Loucy (cell line): ENCODE results near the gene CTDSPL.

Experiments used
- H2AFZ ChIP-seq: fragments of 200-600 bp; sonication (generic); 2 replicates; pipeline ENCODE4 v1.6.0; 2016; ENCODE audit warnings: antibody characterized with exemption, mild to moderate bottlenecking, low read length, moderate library complexity
- H3F3A ChIP-seq: fragments of 200-600 bp; 2 replicates; pipeline ENCODE4 v1.6.0; 2016; ENCODE audit warnings: antibody characterized with exemption, low read depth, mild to moderate bottlenecking
- H3K27me3 ChIP-seq: fragments of 200-600 bp; sonication (generic); 2 replicates; pipeline ENCODE4 v1.6.1; 2014; ENCODE audit warnings: low read length, mild to moderate bottlenecking; ENCODE audit not compliant: insufficient read depth, poor library complexity, severe bottlenecking
- H3K36me3 ChIP-seq: fragments of 200-600 bp; sonication (generic); 2 replicates; pipeline ENCODE4 v1.6.1; 2016; ENCODE audit warnings: low read length; ENCODE audit not compliant: insufficient read depth
- H3K4me1 ChIP-seq: fragments of 200-600 bp; sonication (generic); 2 replicates; pipeline ENCODE4 v1.5.1; 2014; ENCODE audit warnings: low read length, mild to moderate bottlenecking; ENCODE audit not compliant: insufficient read depth, poor library complexity, severe bottlenecking
- H3K4me2 ChIP-seq: fragments of 200-600 bp; sonication (generic); 2 replicates; pipeline ENCODE4 v1.6.0; 2014; ENCODE audit warnings: antibody characterized with exemption, low read length, low read depth, mild to moderate bottlenecking; ENCODE audit not compliant: poor library complexity, severe bottlenecking
- H3K4me3 ChIP-seq: fragments of 200-600 bp; sonication (generic); 2 replicates; pipeline ENCODE4 v1.5.1; 2014; ENCODE audit warnings: low read length, mild to moderate bottlenecking, mixed read lengths; ENCODE audit not compliant: poor library complexity, severe bottlenecking
- H3K79me2 ChIP-seq: fragments of 200-600 bp; sonication (generic); 2 replicates; pipeline ENCODE4 v1.6.1; 2014; ENCODE audit warnings: low read length; ENCODE audit not compliant: insufficient read depth
- H3K9ac ChIP-seq: fragments of 200-600 bp; sonication (generic); 2 replicates; pipeline ENCODE4 v1.6.0; 2014; ENCODE audit warnings: mild to moderate bottlenecking, low read depth, low read length, moderate library complexity; ENCODE audit not compliant: poor library complexity, severe bottlenecking
- H3K9me2 ChIP-seq: fragments of 200-600 bp; sonication (generic); replicated peaks from 2 replicates; pipeline ENCODE4 v1.6.1; 2016; ENCODE audit warnings: low read depth, low read length, mixed read lengths
- H3K9me3 ChIP-seq: fragments of 200-600 bp; sonication (generic); 2 replicates; pipeline ENCODE4 v1.6.1; 2014; ENCODE audit warnings: mild to moderate bottlenecking, antibody characterized with exemption, low read length, low read depth; ENCODE audit not compliant: insufficient read depth
- H4K20me1 ChIP-seq: fragments of 200-600 bp; sonication (generic); 2 replicates; pipeline ENCODE4 v1.6.0; 2014; ENCODE audit warnings: antibody characterized with exemption, low read length, mild to moderate bottlenecking; ENCODE audit not compliant: insufficient read depth, poor library complexity, severe bottlenecking
- EZH2phosphoT487 ChIP-seq: fragments of 200-600 bp; IDR thresholded peaks from 2 replicates; pipeline ENCODE4 v1.6.1; 2018; ENCODE audit warnings: antibody characterized with exemption, mild to moderate bottlenecking, moderate library complexity, borderline replicate concordance
- TF ChIP-seq, protein P1 (sequence below): fragments of 200-600 bp; sonication (generic); conservative IDR thresholded peaks from 2 replicates; pipeline ENCODE4 v1.5.1; 2014; ENCODE audit warnings: mild to moderate bottlenecking, antibody characterized with exemption, low read length

The CTDSPL gene

DNA sequence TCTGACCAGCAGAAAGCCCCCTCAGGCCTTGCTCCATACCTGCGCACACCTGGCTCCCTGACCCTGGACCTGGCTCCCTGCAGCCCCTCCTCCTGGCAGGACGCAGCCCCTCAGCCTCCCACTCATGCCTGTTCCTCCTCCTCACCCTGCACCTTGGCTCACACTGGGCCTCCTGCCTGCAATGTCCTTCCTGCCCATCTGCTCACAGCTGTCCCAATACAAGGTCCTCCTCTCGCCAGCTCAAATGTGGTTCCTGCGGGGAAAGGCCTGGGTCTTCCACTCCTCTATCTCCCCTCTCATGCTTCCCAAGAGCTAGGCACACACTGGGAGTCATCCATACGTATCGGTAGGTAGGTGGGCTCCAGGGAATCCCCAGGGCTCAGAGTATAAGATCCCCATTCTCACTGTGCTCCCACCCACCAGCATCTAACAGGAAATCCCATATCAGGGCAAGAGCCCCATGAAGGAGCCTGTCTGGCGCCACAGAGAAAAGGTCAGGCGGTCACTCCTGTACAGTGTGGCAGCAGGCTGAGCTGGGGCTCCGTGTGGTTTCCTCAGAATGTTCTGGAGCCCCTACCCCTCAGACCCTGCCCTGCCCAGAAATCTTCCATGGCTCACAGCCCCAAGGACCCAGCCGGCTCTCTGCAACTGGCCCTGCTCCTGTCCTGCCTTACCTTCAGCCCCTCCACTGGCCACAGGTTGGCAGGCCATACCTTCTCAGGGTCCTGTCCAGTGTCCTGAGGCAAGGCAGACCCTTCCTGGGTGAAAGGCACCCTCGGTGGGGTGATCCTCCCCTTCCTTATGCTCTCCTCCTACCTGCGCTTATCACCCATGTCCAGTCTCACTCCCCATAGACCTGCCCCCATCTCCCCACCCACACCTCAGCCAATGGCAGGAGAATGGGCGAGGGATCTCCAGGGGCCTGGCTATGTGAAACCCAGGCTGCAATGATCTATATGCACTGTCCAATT lies 156.9 kb downstream of the CTDSPL start:
- no peaks in the 10 kb centered on the region for H3F3A ChIP-seq
- no peak overlapping the region for H2AFZ ChIP-seq
- H3K4me2 ChIP-seq, result no peak overlapping the region

DNA sequence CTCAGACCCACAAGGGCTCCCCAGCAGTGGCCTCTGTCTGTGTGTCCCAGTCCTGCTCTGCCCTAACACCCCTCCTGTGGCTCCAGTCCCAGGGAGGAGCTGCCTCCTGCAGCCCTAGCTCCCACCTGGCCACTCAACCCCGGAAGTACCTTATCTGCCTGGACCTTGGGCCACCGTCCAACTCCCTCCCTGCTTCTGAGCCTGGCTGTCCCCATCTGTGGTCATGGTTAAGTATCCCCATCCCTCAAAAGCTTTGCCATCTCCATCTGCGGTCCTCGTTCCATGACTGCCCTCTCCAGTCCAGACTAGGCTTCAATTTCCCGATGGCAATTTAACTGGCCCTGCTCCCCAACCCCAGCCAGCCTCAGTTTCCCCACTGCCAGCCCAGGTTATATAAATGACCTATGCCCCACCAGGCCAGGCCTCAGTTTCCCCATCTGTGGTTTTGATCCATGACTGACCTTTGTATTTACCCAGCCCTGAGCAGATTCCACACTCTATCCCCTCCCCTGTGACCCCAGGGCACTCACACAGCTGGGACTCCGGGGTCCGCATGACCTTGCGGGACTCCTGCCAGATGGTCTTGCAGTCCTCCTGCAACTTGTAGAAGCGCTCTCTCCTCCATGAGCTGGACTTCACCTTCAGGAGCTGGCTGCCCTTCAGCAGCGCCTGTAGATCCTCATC lies 158.1 kb downstream of the CTDSPL start:
- Histone ChIP-seq H3K27me3 (no peaks in the 10 kb centered on the region), H3K9me3 (no peaks in the 10 kb centered on the region), H3K36me3 (no peaks in the 10 kb centered on the region), H4K20me1 (no peaks in the 10 kb centered on the region), H3K9me2 (no peaks in the 10 kb centered on the region), H3K79me2 (no peaks in the 10 kb centered on the region), H3F3A (no peaks in the 10 kb centered on the region), H3K4me2 (no peak overlapping the region), H3K4me3 (no peak overlapping the region), H2AFZ (no peak overlapping the region), H3K4me1 (peaks cover 7% of the 10 kb centered on the region), H3K9ac (no peak overlapping the region)
- TF ChIP-seq, protein P1, sequence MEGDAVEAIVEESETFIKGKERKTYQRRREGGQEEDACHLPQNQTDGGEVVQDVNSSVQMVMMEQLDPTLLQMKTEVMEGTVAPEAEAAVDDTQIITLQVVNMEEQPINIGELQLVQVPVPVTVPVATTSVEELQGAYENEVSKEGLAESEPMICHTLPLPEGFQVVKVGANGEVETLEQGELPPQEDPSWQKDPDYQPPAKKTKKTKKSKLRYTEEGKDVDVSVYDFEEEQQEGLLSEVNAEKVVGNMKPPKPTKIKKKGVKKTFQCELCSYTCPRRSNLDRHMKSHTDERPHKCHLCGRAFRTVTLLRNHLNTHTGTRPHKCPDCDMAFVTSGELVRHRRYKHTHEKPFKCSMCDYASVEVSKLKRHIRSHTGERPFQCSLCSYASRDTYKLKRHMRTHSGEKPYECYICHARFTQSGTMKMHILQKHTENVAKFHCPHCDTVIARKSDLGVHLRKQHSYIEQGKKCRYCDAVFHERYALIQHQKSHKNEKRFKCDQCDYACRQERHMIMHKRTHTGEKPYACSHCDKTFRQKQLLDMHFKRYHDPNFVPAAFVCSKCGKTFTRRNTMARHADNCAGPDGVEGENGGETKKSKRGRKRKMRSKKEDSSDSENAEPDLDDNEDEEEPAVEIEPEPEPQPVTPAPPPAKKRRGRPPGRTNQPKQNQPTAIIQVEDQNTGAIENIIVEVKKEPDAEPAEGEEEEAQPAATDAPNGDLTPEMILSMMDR, result no peak

More for the DNA sequence above, 156.9 kb downstream of the CTDSPL start:
- H3K9ac ChIP-seq, result no peak overlapping the region
- H3K9me2 ChIP-seq, result no peaks in the 10 kb centered on the region
- TF ChIP-seq, protein P1, result no peak
- TF ChIP-seq EZH2phosphoT487, result no peak
- H3K4me1 ChIP-seq, result peaks cover 3% of the 10 kb centered on the region
- H3K27me3 ChIP-seq, result no peaks in the 10 kb centered on the region
- no peaks in the 10 kb centered on the region for H3K9me3 ChIP-seq
- H3K4me3 ChIP-seq, result no peak overlapping the region
- no peaks in the 10 kb centered on the region for H3K36me3 ChIP-seq
- H4K20me1 ChIP-seq, result no peaks in the 10 kb centered on the region
- H3K79me2 ChIP-seq, result no peaks in the 10 kb centered on the region

DNA sequence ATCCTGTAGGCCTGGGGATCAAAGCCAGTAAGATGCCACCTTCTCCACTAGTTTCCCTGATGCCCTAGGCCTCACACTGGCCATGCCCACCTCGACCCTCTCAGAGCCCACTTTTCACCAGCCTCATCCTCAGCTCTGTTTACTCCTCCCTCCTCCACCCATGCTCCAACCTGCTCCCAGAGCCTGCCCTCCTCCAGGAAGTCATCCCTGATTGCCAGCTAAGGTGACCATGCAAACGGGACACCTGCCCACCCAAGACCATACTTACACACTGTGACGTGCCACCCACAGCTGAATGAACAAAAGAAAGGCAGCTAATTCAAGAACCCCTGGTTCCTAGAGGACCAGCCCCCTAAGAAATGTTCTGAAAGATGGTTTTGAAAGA lies 158.7 kb downstream of the CTDSPL start:
- Histone ChIP-seq H3K9me2 (no peaks in the 10 kb centered on the region), H3K9me3 (no peaks in the 10 kb centered on the region), H2AFZ (no peak overlapping the region), H3K27me3 (no peaks in the 10 kb centered on the region), H3K79me2 (no peaks in the 10 kb centered on the region), H3K4me3 (no peak overlapping the region), H3K4me2 (no peak overlapping the region), H3F3A (no peaks in the 10 kb centered on the region), H4K20me1 (no peaks in the 10 kb centered on the region), H3K36me3 (no peaks in the 10 kb centered on the region), H3K4me1 (peaks cover 9% of the 10 kb centered on the region), H3K9ac (no peak overlapping the region)
- TF ChIP-seq, protein P1, result no peak
- TF ChIP-seq EZH2phosphoT487, result no peak
